GM21367 (cell line): Measurements from ENCODE around the gene NDE1.
"Not testable (repeated sequence)": the region's sequence is repeated elsewhere in the genome, so short reads cannot be mapped to it uniquely, and the experiment has no call there.

Experiments
- ATAC-seq: cut with Tn5 transposase; IDR thresholded peaks from one replicate; pipeline ENCODE4 v1.9.1; 2021; ENCODE audit not compliant: unreplicated experiment

The NDE1 gene

DNA sequence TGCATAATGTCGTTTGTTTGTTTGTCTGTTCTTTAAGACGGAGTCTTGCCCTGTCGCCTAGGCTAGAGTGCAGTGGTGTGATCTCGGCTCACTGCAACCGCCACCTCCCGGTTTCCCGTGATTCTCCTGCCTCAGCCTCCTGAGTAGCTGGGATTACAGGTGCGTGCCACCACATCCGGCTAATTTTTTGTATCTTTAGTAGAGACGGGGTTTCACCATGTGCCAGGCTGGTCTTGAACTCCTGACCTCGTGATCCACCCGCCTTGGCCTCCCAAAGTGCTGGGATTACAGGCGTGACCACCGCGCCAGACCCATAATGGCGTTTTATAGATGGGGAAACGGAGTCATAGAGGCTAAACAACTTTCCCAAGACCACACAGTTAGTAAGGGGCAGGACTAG, 734 bp upstream of the NDE1 start:
- ATAC-seq = not testable (repeated sequence)

- no peak for ATAC-seq
These were observed 372 bp upstream of the NDE1 start for GRCh38 chr16:15649727-15650018.

DNA sequence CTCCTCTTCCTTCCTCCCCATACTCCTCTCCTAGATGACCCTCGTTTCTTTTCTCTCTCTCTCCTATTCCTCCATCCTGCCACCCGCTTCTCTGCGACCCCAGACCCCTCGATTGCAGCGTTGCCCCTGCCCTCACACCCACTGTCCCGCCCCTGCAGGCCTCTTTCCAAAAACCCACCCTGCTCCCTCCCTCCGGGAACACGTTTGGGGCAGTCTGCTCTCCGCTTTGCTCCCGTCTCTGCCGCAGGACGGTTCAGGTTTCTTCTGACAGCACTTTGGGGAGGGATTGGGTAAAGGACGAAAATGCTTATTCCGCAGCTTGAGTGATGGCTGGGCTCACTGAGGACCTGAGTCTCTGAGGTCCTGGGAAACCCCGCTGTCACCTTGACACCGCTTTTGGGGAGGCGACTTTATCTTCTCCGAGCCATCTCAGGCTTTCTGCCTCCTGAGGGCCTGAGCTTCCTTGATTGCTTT, 690 bp downstream of the NDE1 start:
- peak; percentile 20 for ATAC-seq

- ATAC-seq = no peak
These were observed 2.4 kb downstream of the NDE1 start for GRCh38 chr16:15652293-15653001.

DNA sequence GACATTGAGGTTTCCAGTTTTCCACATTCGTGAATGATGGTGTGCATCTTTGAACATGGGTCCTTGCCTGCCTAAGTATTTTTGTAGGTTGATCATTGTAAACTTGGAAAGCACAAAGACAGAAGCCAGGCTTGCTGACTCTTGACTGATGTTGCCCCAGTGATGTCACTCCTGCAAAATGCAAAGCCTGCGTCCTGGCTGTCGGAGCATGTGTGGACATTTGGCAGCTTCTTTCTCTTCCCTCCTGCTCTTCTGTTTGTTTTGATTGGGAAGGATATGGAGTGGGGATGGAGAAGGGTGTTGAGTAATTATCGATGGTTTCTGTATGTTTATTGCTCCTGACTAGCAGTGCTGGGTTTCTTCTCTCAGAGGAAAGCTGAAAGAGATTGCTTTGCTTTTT, 3.2 kb downstream of the NDE1 start:
- ATAC-seq = no peak

GRCh38 chr16:15654591-15654990, 4.5 kb downstream of the NDE1 start:
- no peak for ATAC-seq

DNA sequence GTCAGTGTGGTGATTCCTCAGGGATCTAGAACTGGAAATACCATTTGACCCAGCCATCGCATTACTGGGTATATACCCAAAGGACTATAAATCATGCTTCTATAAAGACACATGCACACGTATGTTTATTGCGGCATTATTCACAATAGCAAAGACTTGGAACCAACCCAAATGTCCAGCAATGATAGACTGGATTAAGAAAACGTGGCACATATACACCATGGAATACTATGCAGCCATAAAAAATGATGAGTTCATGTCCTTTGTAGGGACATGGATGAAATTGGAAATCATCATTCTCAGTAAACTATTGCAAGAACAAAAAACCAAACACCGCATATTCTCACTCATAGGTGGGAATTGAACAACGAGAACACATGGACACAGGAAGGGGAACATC, 5.5 kb downstream of the NDE1 start:
- ATAC-seq = not testable (repeated sequence)

GRCh38 chr16:15658149-15658548, 8.1 kb downstream of the NDE1 start:
- no peak for ATAC-seq

- no peak for ATAC-seq
These were observed 8.5 kb downstream of the NDE1 start for GRCh38 chr16:15658556-15658955.

DNA sequence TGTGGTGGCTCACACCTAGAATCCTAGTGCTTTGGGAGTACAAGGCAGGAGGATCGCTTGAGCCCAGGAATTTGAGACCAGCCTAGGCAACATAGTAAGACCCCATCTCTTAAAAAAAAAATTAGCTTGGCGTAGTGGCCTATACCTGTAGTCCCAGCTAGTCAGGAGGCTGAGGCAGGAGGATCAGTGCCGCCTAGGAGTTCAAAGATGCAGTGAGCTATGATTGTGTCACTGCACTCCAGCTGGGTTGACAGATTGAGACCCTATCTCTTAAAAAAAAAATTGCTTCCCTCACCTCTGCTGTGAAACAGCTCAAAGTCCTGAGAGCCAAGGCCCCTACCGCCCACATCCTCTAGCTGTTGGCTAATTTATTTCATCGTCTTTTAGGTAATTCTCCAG, 10.2 kb downstream of the NDE1 start:
- ATAC-seq = no peak

GRCh38 chr16:15665107-15665506, 15.1 kb downstream of the NDE1 start:
- ATAC-seq = no peak

DNA sequence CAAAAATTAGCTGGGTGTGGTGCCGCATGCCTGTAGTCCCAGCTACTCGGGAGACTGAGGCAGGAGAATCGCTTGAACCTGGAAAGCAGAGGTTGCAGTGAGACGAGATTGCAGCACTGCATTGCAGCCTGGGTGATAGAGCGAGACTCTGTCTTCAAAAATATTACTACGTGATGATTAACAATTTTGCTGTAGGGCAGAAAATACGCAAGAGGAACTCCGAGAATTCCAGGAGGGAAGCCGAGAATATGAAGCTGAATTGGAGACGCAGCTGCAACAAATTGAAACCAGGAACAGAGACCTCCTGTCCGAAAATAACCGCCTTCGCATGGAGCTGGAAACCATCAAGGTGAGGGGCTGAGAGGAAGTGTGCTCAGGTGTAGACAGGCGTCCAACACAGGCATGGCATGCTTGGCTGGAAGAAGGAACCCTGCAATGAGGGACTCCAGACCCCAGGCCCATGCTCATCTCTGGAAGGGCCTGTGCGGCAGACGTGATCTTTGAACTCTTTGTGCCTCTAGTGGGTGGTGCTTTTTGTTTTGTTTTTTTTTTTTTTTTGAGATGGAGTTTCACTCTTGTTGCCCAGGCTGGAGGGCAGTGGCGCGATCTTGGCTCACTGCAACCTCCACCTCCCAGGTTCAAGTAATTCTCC, 17.2 kb downstream of the NDE1 start:
- ATAC-seq = no peak

DNA sequence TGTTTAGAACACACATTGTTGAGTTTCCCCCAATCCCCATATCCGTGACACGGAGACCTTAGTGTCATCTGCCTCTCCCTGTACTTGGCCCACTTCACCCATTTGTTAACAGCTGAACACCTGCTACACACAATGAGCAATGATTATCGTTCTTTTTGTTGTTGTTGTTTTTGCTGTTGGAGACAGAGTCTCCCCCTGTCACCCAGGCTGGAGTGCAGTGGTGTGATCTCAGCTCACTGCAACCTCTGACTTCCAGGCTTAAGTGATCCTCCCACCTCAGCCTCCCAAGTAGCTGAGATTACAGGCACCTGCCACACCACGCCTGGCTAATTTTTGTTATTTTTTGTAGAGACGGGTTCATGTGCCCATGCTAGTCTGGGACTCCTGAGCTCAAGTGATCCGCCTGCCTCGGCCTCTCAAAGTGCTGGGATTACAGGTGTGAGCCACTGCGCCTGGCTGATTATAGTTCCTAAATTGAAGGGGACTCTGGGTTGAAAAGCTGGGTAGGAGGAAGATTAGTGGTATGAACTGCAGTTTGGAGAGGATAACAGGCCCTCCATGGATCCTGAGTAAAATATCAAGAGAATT, 21.6 kb downstream of the NDE1 start:
- no peak for ATAC-seq

GRCh38 chr16:15672127-15672513, 22.1 kb downstream of the NDE1 start:
- not testable (repeated sequence) for ATAC-seq

DNA sequence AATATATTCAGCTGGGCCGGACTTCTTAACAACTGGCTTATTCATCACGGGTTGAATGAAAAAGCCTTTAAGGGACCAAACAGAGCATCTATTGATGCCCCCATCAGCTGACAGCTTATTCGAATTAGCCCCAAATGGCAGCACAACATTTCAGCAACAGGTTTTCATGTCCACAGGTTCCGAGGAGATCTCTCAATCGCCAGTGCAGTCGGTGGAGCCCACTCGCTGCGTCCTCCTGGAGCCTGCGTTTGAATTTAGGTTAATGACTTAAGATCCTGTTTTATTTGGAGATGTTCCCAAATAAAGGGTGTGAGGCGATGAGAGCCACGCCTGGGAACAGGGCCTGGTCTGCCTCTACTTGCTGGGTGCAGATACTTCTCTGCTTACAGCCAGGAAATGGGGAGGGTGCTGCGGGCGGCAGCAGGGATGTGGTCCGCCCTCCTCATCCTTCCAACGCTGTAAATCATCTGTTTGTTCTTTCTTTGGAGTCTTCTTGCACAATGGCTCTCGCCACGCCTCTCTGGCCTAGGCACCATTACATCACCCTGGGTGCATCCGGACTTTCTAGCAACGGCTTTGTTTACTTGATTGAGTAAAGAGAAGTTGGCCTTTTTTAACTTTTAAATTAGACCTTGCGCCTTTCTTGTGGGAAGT, 22.6 kb downstream of the NDE1 start:
- no peak for ATAC-seq

GRCh38 chr16:15674571-15674970, 24.5 kb downstream of the NDE1 start:
- ATAC-seq = no peak

- ATAC-seq = no peak
These were observed 26.5 kb downstream of the NDE1 start for GRCh38 chr16:15676506-15676905.

DNA sequence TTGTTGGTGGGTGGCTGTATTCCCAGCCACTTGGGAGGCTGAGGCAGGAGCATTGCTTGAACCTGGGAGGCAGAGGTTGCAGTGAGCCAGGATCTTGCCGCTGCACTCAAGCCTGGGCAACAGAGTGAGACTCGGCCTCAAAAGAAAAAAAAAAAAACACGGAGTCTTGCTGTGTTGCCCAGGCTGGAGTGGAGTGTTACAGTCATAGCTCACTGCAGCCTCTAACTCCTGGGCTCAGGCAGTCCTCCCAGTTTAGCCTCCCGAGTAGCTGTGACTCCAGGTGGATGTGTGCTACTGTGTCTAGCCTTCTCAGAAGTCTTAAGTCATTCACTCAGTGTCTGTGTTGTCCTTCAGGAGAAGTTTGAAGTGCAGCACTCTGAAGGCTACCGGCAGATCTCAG, 27.4 kb downstream of the NDE1 start:
- ATAC-seq = no peak

GRCh38 chr16:15682105-15682570, 32.1 kb downstream of the NDE1 start:
- ATAC-seq = no peak

DNA sequence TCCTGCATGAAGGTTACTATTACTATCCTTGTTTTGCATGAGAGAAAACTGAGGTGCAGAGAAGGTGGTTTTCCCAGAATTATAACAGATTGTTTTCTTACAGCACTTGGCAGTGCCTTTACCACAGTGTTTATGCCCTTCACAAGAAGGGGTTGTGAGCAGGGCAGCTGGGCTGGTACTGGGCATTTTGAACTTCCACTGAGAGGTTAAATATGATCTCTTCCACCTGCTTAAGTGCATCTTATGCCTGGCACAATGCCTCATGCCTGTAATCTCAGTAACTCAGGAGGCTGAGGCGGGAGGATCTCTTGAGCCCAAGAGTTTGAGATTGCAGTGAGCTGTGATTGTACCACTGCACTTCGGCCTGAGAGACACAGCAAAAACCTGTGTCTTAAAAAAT, 36.2 kb downstream of the NDE1 start:
- ATAC-seq = no peak

- ATAC-seq = no peak
These were observed 39.2 kb downstream of the NDE1 start for GRCh38 chr16:15689290-15689689.

GRCh38 chr16:15690296-15690695, 40.3 kb downstream of the NDE1 start:
- ATAC-seq = no peak
